Liver (tissue), 3 donors: ENCODE data around the gene GNB1.

Experiments
- RXRA ChIP-seq, 2 donors: IDR thresholded peaks; 2 replicates each; pipeline ENCODE4 v1.6.1; 2017 to 2018; ENCODE audit warnings: antibody characterized with exemption in 2 of 2, mild to moderate bottlenecking in 1 of 2
- TF ChIP-seq, protein P1 (sequence below): fragments of 150-350 bp; IDR thresholded peaks from 2 replicates; pipeline ENCODE4 v1.5.1; 2017; ENCODE audit warnings: improper control_type of control experiment, low read depth, low read length; ENCODE audit not compliant: missing input control
- donor health status: healthy.
- donor health status: healthy.

DNA sequence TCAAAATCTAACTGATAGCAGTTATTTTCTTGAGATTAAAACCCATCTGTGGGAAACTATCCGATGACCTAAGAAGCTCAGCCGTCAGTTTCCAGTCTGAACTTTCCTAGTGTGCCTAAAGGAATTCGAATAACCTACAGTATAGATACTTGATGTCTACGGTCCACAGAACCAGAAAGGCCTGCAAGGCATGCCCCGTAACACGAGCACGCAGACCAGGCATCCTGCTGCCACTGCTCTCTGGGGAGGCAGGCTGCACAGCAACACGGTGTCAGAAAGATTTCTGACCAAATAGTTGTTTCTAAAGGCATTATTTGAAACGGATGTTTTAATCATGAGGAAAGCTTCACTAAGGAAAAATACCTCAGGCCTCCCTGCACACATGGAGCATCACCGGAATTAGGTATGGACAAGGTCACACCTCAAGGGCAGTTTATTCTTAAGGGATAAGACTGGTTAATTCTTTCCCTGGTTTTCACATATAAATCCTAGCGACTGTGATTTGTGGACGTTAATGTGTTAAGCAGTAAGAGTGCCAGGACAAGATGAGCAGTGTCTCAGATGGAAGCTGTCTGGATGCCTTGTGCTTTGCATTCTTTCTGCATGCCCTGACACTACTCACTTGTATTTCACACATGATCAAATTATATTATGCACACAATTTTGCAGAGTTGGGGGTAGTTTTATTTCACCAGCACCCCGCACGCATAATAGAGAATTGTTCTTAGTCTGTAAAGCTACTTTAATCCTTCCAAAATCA is 63.6 kb downstream of the GNB1 start:
- TF ChIP-seq, protein P1, sequence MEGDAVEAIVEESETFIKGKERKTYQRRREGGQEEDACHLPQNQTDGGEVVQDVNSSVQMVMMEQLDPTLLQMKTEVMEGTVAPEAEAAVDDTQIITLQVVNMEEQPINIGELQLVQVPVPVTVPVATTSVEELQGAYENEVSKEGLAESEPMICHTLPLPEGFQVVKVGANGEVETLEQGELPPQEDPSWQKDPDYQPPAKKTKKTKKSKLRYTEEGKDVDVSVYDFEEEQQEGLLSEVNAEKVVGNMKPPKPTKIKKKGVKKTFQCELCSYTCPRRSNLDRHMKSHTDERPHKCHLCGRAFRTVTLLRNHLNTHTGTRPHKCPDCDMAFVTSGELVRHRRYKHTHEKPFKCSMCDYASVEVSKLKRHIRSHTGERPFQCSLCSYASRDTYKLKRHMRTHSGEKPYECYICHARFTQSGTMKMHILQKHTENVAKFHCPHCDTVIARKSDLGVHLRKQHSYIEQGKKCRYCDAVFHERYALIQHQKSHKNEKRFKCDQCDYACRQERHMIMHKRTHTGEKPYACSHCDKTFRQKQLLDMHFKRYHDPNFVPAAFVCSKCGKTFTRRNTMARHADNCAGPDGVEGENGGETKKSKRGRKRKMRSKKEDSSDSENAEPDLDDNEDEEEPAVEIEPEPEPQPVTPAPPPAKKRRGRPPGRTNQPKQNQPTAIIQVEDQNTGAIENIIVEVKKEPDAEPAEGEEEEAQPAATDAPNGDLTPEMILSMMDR: no peak
- no peak for TF ChIP-seq RXRA (IDR thresholded peaks at IDR 0.05)
